Measurements from ENCODE around the gene NPFF.

NPFF gene

DNA sequence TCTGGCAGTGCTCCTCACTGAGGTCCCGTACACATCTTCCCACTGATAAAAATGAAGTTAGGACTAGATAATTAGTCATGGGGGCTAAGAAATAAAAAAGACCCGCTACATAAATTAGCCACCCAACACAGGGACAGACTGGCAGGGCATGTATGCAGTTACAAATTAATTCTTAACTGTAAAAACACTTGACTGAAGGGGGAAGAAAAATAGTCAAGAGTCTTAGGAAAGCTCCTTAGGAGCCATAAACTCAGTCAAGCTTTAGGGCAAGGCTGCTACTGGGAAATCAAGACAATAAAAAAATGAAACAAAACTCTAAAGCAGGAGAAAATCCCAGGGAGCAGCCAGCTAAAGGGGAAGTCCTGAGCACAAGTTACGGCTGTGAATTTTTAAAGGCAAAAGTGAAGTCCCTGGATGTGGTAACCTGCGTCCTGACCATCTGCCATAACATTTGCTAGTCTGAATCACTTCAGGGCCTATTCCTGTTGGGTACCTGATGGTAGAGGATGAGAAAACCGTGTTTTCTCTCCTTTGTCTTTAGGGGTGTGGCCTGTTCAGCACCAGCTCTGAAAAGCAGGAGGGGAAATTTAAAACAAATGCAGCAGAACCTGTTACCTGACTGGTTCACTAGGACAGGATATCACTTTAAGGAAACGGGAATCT, 7.5 kb upstream of the NPFF start:
- no peak overlapping the region for H3K27ac ChIP-seq
- no peak for DNase-seq (ENCODE audit: low read depth, low spot score)

DNA sequence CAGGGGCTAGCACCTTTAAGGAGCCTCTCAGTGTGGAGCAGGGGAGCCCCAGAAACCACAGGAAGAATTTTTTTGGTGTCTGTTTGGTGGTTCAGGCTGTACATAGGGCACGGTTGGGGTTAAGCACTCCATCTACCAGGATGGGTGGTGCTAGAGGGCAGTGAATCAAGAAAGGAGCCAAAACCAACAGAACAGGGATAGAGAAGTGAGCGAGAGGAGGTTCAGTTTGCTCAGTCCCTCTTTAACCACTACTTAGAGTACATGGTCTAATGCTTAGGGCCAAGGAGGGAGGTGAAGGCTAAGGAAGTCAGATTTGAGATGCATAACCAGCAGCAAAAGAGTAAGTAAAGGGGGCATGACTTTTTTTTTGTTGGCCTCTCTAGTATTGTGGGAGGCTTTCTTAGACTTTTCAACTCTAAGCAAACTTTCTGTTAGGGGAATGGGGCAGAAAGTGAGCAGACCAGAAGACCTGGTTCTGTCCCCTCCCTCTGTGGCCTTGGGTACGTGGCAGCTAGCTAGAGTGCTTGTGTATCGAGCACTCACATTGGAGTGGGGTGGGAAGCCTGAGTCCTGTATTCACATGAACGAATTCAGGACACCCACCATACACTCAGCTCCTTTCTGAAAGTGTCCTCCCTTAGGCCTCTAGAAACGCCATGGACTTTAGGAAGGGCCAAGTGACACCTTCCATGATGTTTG, 6.6 kb upstream of the NPFF start:
- no peak overlapping the region for H3K27ac ChIP-seq
- no peak for DNase-seq (ENCODE audit: low read depth, low spot score)

DNA sequence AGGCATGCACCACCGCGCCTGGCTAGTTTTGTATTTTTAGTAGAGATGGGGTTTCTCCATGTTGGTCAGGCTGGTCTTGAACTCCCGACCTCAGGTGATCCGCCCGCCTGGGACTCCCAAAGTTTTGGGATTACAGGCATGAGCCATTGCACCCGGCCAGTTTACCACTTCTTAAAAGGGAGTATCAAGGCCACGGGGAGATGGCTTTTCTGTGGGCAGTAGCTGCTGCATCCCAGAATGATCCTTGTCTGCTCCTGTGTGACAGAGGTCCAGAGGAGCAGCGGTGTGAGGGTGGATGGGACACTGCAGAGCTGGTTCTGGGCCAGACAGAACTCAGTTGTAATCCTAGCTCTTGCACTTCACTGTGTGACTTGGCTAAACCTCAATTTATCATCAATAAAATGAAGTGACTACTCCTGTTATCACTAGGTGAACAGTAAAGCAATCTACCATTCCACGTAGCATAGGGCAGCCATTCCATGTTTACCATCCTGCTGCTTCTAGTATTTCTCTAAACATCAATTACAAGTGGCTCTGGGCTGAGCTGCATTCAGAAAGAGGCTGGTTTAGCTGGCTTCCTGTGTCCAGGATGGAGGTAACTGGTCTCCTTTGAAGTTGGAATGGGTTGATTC, 3.0 kb upstream of the NPFF start:
- no peak overlapping the region for H3K27ac ChIP-seq
- no peak for DNase-seq (ENCODE audit: low read depth, low spot score)

DNA sequence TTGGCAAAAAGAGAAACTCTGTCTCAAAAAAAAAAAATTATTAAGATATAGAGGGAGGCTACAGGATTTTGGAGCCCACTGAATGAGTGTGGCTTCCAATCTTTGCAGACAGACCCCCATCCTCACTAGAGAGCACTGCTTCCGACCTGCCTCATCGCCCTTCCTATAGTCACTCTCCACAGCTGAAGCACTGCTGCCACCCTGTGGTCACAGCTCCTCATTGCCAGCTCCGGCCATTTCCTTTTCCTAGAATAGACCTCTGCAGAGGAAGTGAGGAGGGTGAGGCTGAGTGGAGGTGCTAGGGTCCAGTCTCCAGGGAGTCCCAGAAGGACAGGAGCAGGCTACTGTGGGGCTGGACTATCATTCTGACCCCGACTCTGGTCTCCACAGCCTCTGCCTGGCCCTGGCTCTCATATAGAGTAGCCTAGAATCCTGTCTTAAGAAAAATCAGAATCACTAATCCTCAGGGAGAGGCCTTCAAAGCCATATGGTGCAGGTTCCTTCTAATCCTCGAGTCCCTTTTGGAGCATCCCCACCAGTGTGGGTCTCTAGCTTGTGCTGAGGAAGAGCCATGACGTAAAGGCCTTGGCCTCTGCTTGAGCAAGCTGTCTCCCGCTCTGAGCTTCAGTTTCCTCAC, 1.4 kb upstream of the NPFF start:
- peak overlapping the region; percentile 1 for H3K27ac ChIP-seq
- DNase-seq (ENCODE audit: low read depth, low spot score): no peak

DNA sequence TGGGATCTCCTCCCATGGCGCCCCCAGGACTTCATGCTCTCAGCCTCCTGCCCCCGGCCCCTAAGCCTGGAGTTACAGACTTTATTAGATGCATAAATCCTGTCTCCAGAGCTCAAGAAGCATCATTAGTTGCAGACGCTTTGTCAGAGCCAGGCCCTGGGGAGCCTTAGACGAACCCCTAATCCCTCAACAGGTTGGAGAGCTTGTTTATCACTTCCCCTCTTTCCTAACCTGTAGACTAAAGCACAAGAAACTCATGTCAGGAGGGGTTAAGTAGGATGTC, 260 bp upstream of the NPFF start:
- DNase-seq (ENCODE audit: low read depth, low spot score): no peak
- H3K27ac ChIP-seq: no peak overlapping the region

DNA sequence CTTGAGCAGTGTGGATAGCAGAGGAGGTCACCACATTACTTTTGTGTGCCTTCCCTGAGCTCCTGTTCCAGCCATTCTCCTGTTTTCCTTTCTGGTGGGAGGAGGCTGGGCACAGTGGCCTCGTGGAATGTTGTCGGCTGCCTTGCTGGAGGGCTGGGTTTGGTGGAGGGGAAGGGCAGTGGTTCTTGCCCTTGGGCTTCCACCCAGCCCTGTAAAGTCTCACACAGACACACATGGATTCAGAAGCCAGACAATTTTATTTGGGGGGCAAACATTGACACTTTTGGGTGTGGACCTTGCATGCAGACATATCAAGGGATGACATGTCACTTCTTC, 866 bp downstream of the NPFF start:
- H3K27ac ChIP-seq: no peak overlapping the region
- DNase-seq (ENCODE audit: low read depth, low spot score): no peak

DNA sequence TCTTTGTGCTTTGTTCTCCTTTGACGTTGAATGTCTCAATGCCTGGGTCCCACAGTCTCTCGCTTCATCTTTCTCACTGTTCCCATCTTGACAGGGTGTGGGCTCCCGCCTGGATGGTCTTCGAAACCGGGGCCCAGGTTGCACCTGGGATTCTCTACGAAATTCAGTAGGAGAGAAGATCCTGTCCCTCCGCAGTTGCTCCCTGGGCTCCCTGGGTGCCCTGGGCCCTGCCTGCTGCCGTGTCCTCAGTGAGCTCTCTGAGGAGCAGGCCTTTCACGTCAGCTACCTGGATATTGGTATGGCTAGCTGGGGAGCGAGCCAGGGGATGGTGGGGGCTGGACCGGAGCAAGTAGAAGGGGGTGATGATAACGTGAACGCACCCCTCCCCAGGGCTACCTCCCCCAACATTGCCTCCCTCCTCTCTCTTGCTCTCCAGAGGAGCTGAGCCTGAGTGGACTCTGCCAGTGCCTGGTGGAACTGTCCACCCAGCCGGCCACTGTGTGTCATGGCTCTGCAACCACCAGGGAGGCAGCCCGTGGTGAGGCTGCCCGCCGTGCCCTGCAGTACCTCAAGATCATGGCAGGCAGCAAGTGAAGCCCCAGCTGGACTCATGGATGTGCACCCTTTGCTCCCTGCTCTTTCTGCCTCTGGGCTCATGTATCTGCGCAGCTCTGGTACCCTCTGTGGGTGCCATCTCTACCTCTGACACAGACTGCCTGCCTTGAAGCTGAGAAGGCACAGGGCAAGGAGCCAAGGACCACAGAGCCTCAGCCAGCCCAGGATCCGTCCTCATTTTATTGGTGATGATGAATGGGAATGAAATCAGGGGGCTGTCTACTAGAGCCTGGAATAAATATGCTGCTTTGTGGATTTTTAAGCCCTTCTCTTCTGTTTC, 1.5 kb downstream of the NPFF start:
- no peak for DNase-seq (ENCODE audit: low read depth, low spot score)
- no peak overlapping the region for H3K27ac ChIP-seq

DNA sequence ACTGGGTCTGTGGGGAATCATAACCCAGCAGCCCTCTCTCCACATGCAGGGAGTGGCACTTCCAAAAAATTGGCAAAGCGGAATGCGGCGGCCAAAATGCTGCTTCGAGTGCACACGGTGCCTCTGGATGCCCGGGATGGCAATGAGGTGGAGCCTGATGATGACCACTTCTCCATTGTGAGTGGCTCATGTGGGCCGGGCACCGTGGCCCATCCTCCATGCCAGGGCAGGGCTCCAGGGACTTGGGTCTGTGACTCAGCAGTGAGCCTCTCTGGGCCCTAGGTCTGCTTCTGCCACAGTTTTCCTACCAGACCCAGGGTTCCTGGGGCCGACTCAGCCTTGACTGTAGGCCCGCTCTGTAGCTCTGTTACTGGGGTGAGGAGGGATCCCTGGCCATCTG, 2.2 kb downstream of the NPFF start:
- no peak for DNase-seq (ENCODE audit: low read depth, low spot score)
- H3K27ac ChIP-seq: no peak overlapping the region

DNA sequence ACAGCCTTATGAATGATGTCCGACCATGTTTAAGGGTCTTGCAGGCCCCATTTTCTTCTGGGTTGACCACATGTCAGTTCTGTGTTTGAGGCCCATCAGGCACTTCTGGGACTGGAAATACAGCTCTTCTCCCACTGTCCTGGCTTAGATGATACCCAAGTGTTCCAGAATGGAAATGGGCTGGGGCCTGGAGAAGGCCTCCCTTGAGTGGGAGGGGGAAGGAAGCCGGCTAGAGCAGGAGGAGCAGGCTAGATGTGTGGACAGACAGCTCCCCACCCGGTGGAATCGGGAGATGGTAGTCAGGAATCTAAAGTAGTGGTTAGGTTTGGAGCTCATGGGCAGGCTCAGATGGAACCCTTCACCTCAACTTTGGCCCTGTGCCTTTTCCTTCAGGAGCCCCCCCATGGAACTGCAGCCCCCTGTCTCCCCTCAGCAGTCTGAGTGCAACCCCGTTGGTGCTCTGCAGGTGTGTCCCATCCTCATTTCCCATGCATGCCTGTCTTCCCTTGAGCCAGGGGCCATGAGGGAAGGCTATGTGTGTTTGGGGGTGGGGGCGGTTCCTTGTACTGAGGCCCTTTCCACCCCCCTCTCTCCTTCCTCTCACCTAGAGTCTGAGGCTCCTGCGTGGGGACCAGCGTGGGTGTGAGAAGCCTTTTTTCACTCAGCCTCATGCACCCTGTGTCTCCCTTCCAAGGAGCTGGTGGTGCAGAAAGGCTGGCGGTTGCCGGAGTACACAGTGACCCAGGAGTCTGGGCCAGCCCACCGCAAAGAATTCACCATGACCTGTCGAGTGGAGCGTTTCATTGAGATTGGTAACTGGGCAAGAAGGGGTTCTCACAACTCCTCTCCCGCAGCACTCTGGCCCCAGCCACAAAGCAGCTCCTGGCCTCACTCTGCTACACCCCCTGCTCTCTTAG, 3.0 kb downstream of the NPFF start:
- H3K27ac ChIP-seq: no peak overlapping the region
- DNase-seq (ENCODE audit: low read depth, low spot score): no peak

DNA sequence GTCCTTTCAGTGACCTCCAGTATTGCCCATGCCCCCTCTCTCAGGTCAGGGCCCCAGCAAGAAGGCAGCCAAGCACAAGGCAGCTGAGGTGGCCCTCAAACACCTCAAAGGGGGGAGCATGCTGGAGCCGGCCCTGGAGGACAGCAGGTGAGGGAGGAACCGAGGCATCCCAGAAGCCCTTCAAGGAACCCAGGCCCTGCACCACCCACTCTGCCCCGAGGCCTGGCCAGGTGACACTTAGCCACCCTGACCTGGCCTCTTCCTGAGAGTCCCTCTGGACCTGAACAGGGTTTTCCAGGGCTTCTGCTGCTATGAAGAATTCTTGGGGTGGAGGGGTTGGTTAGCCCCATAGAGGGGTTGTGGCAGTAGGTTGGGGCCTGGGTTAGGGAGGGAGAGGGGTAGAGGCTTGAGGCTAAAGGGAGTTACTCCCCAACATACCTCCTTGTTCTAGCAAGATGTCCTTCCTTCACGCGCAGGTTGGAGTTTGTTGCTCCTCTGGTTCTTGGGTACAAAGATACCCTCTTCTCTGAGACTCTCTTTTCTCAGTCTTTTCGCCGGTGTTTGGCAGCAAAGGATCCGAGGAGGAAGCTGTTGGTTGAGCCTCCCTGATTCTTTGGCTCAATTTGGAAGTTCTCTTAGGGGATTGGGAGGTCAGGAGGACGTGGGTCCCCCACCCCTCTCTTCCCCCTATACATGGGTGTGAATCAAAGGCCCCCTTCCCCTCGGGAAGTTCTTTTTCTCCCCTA, 4.1 kb downstream of the NPFF start:
- DNase-seq (ENCODE audit: low read depth, low spot score): no peak
- no peak overlapping the region for H3K27ac ChIP-seq

DNA sequence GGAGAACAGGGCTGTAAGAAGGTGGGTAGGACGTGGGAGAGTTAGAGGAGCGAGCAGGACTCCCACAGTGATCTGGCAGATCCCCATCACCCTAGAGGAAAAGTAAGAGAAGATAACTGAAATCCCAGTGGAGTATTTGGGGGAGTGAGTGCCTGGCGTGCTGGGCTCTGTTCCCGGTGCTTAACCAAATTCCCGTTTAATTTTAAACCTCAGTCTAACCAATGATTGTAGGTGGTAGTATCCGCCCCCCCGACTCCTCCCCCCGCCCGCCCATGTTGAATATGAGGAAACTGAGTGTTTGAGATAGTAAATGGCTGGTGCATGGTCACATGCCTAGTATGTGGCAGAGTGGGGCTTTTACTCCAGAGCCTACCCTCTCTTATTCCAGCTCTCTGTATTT, 5.0 kb downstream of the NPFF start:
- H3K27ac ChIP-seq: no peak overlapping the region
- no peak for DNase-seq (ENCODE audit: low read depth, low spot score)

DNA sequence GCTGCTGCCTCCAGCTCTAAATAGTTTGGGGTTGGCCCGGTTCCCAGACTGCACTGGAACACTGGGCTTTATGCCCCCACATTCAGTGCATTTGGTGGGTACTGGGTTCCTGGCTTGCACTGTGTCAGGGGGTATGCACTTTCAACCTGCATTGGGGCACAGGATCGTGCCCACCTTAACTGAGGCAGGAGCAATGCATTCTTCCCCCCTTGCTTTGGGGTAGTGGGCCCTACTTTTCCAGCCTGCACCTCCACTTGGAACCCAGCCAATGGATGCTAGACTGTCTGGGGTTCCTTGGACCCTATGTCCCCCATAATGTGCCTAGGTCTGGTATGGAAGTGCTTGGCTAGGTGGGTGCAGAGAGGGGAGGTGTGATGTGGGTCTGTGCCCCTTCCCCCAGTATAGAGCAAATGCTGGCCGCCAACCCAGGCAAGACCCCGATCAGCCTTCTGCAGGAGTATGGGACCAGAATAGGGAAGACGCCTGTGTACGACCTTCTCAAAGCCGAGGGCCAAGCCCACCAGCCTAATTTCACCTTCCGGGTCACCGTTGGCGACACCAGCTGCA, 5.6 kb downstream of the NPFF start:
- peak overlapping the region; percentile 93 for H3K27ac ChIP-seq
- DNase-seq (ENCODE audit: low read depth, low spot score): no peak

DNA sequence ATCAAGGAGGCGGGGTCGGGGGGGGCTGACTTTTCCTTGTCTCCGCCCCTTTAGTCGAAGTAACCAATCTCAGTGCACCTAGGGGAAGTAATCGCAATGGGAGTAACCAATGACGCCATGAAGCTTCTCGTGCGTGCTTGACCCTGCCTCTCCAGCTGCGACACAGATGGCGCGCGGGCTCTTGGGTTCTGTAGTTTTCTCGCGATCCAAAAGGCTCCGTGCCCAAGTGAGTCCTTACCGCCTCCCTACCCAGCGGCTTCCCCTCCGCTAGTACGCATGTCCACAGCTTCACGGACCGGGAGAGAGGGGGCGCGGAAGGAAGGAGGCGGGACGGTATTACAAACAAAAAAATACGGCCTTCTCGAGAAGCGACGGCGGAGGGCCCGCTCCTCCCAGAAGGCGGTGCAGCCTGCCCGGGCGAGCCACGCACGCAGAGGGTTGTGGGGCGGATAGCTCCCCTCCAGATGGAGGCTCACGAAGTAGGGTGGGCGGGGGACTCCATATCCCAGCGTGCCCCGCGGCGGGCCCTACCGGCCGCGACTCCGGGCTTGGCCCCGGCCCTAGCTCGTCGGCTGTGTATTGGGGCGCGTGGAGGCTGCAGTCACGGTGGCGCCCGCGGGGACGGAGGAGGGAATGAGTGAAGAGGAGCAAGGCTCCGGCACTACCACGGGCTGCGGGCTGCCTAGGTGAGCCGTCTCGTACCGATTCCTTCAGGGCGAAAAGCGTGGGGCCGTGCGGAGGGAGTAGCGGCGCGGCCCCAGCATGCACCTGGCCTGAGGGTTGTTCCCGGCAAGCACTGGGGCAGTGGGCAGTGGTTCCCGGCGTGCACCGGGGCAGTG, 6.3 kb downstream of the NPFF start, which contains the start of gene TARBP2:
Gene TARBP2 (plus strand): TSS at position 508 of the 839 bp plus-strand sequence. CDS start 126 bp downstream, at position 634.
- peak within 1 kb of the TSS; percentile 93 for H3K27ac ChIP-seq
- DNase-seq (ENCODE audit: low read depth, low spot score): peak; percentile 97

DNA sequence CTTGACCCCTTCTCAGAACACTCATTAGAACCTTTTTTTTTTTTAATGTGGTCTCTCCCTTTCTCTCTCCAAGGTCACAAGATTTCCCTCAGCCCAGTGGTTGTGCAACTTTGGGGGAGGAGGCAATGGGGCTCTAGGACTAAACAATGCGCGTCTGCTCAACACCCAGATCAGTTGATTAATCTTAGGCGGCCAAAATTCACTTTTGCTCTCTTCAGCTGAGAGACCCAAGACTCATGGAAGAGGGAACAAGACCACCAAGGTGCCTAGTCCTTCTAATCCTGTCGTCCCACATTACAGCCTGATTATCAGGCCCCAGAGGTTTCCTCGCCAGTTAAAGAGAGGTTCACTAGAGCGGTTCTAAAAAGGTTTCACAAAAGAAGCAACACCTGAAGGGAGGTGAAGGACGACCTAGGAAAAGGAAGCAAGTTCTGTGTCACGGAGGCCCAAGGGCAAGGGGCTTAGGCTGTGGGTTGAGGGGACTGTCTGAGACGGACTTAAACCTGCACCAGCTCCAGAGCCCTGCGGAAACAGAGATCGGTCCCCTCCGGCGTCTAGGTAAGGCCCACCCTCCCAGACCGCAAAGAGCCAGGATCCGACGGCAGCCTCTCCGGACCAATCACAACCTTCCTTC, 7.0 kb downstream of the NPFF start:
- H3K27ac ChIP-seq: peak overlapping the region; percentile 93
- no peak for DNase-seq (ENCODE audit: low read depth, low spot score)

DNA sequence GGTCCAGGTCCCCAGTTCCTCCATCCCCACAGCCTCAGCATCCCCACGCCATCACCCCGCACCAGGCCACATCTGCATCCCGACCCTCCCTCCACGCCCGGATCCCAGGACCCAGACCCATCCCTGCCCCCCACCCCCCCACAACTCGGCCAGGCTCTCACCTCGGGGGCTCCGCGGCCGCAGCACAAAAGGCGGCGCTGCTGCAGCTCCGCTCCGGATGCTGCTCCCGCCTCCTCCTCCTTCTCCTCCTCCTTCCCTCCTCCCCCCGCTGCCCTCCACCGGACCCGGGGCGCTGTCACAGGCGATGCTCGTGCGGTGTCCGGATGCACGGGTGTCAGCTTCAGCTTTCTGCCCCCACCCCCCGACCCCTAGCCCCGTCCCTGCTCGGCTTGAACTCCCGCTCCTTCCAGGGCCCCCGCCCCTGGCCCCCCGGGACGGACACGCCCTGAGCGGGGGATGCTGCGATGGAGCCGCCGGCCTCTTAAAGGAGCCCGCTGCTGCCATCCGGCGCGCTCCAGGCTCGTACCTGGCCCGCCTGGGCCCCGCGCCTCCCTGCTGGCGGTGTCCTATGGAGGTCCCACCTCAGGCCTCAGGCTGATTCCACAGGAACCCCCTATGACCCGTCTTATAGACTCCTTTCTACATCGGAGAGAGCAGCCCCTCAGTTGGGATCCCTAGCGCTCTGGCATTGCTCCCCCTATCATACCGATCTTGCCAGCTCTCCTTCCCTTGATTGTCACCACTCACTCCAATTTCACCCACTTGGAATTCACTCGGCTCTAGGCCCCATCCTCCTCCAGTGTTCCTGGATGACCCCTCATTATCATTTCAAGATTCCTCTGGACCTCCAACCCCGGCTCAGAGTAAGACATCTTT, 7.8 kb downstream of the NPFF start, which contains the start of gene MAP3K12:
Gene MAP3K12 (minus strand): TSS at position 193 of the 876 bp plus-strand sequence. CDS start 12,067 bp downstream, outside the sequence.
- peak within 1 kb of the TSS; percentile 93 for H3K27ac ChIP-seq
- DNase-seq (ENCODE audit: low read depth, low spot score): no peak

DNA sequence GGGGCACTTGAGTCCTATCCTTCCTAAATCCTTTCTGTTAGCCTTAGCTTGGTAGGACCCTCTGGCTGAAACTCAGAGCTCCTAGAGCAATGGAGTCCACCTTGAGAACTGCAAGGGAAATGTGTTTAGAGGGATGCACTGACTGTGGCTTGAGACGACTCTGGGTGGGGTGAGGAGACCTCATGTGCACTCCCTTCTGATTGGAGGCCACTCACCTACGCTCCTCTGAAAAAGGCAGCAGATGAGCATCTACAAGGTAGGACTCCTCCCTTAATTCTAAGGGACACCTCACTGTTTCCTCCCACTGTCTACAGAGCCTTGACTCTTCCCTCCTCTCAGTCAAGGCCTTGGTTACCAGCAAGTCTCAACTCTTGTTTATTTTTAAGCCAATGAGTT, 9.1 kb downstream of the NPFF start:
- no peak overlapping the region for H3K27ac ChIP-seq

More for the DNA sequence above, 9.1 kb downstream of the NPFF start:
- DNase-seq (ENCODE audit: low read depth, low spot score): no peak

Measured in epithelial cell of prostate (primary cell).